SK-N-SH (cell line): ENCODE measurements around the gene UTF1. TPM values are rescaled to one million over a fixed set of nuclear protein-coding genes. Genes with fewer than 3 reads are reported as not detected.

ENCODE experiments used
- CTCF ChIA-PET: fragments of 300-600, 350-600 bp; formaldehyde crosslinking; extraction: SDS; loops from one replicate; lab custom pipeline; 2021; lab: Yijun Ruan, JAX
- POLR2A ChIA-PET: fragments of 350-600 bp; sonication (Branson Sonifier 250); formaldehyde crosslinking; extraction: SDS; loops from one replicate; lab custom pipeline; 2020; ENCODE audit warnings: antibody characterized with exemption, inconsistent platforms; lab: Yijun Ruan, JAX
- DNase-seq: peaks from one replicate; pipeline ENCODE4 v3.0.0; 2012
- H2AFZ ChIP-seq: fragments of 200-600 bp; sonication (generic); 2 replicates; pipeline ENCODE4 v1.8.1; 2016; ENCODE audit warnings: antibody characterized with exemption, mild to moderate bottlenecking, low read depth
- H3F3A ChIP-seq: fragments of 200-600 bp; sonication (generic); replicated peaks from 2 replicates; pipeline ENCODE3; 2016; ENCODE audit warnings: antibody characterized with exemption, mild to moderate bottlenecking; ENCODE audit not compliant: insufficient read depth
- H3K27ac ChIP-seq, 2 experiments: fragments of 200-500 bp in 1 of 2; fragments of 200-600 bp in 1 of 2; sonication (Bioruptor generic) in 1 of 2; sonication (generic), shearing (Covaris generic) in 1 of 2; 2 replicates each; pipeline versions ENCODE4 v1.5.1 to v1.6.1; 2014 to 2016; ENCODE audit warnings: low read depth in 2 of 2, inconsistent platforms in 1 of 2, low read length in 1 of 2, mild to moderate bottlenecking in 1 of 2, mixed read lengths in 1 of 2
- H3K27me3 ChIP-seq: fragments of 200-600 bp; sonication (generic), shearing (Covaris generic); 2 replicates; pipeline ENCODE4 v1.6.1; 2016; ENCODE audit warnings: mixed run types; ENCODE audit not compliant: insufficient read depth
- H3K36me3 ChIP-seq, 2 experiments: fragments of 200-500 bp in 1 of 2; fragments of 200-600 bp in 1 of 2; sonication (Bioruptor generic) in 1 of 2; sonication (generic) in 1 of 2; replicated peaks in 1 of 2; 2 replicates each; pipeline versions ENCODE3 to v1.5.1; 2014 to 2016; ENCODE audit warnings: low read length in 1 of 2, mild to moderate bottlenecking in 1 of 2; ENCODE audit not compliant: insufficient read depth in 2 of 2, control insufficient read depth in 1 of 2
- H3K4me1 ChIP-seq, 2 experiments: fragments of 200-500 bp in 1 of 2; fragments of 200-600 bp in 1 of 2; sonication (Bioruptor generic) in 1 of 2; sonication (generic), shearing (Covaris generic) in 1 of 2; 2 replicates each; pipeline versions ENCODE4 v1.5.1 to v1.6.1; 2014 to 2016; ENCODE audit warnings: low read depth in 1 of 2, low read length in 1 of 2, mixed run types in 1 of 2; ENCODE audit not compliant: insufficient read depth in 2 of 2, control insufficient read depth in 1 of 2
- H3K4me2 ChIP-seq: fragments of 200-600 bp; sonication (generic), shearing (Covaris generic); 2 replicates; pipeline ENCODE4 v1.6.1; 2017; ENCODE audit warnings: mixed run types
- H3K4me3 ChIP-seq, 2 experiments: fragments of 200-500 bp in 1 of 2; fragments of 200-600 bp in 1 of 2; sonication (Bioruptor generic) in 1 of 2; sonication (generic), shearing (Covaris generic) in 1 of 2; 2 replicates each; pipeline versions ENCODE4 v1.5.1 to v1.8.1; 2014 to 2016; ENCODE audit warnings: low read depth in 2 of 2, inconsistent platforms in 1 of 2, low read length in 1 of 2, mild to moderate bottlenecking in 1 of 2, mixed read lengths in 1 of 2, moderate library complexity in 1 of 2
- H3K79me2 ChIP-seq: fragments of 200-600 bp; sonication (generic); 2 replicates; pipeline ENCODE4 v1.8.1; 2017; ENCODE audit warnings: mild to moderate bottlenecking; ENCODE audit not compliant: insufficient read depth
- H3K9ac ChIP-seq: fragments of 200-600 bp; sonication (generic); 2 replicates; pipeline ENCODE4 v1.6.1; 2017; ENCODE audit warnings: mixed run types
- H3K9me2 ChIP-seq: fragments of 200-600 bp; sonication (generic); 2 replicates; pipeline ENCODE4 v1.6.1; 2017; ENCODE audit warnings: mixed run types
- H3K9me3 ChIP-seq: fragments of 200-600 bp; sonication (generic); 2 replicates; pipeline ENCODE4 v1.6.1; 2017; ENCODE audit warnings: mixed run types, mild to moderate bottlenecking, moderate library complexity
- H4K20me1 ChIP-seq: fragments of 200-600 bp; sonication (generic); 2 replicates; pipeline ENCODE4 v1.6.1; 2017; ENCODE audit warnings: mild to moderate bottlenecking, mixed run types; ENCODE audit not compliant: insufficient read depth
- CHD2 ChIP-seq: fragments of 150-350 bp; IDR thresholded peaks from 2 replicates; pipeline ENCODE4 v1.6.1; 2018; ENCODE audit warnings: low read length; ENCODE audit not compliant: partially characterized antibody
- CTCF ChIP-seq: fragments of 200-600 bp; sonication (generic); IDR thresholded peaks from 2 replicates; pipeline ENCODE4 v1.6.1; 2017; ENCODE audit warnings: antibody characterized with exemption, mild to moderate bottlenecking, moderate library complexity
- ELF1 ChIP-seq: IDR thresholded peaks from 2 replicates; pipeline ENCODE4 v1.4.0; 2012
- FOSL2 ChIP-seq: IDR thresholded peaks from 2 replicates; pipeline ENCODE4 v1.4.0; 2012; ENCODE audit warnings: low read depth, mild to moderate bottlenecking, moderate library complexity, borderline replicate concordance
- GABPA ChIP-seq: IDR thresholded peaks from 2 replicates; pipeline ENCODE4 v1.4.0; 2012; ENCODE audit warnings: low read depth, mild to moderate bottlenecking
- GATA2 ChIP-seq: sonication (generic); formaldehyde crosslinking; IDR thresholded peaks from 2 replicates; pipeline ENCODE4 v1.5.0; 2020; ENCODE audit warnings: mild to moderate bottlenecking, missing genetic modification reagents
- JUND ChIP-seq: IDR thresholded peaks from 2 replicates; pipeline ENCODE4 v1.4.0; 2012
- MAX ChIP-seq: IDR thresholded peaks from 2 replicates; pipeline ENCODE4 v1.4.0; 2012; ENCODE audit warnings: low read depth
- MEF2A ChIP-seq: IDR thresholded peaks from 2 replicates; pipeline ENCODE4 v1.4.0; 2012; ENCODE audit warnings: low read depth, borderline replicate concordance
- MXI1 ChIP-seq: IDR thresholded peaks from 2 replicates; pipeline ENCODE4 v1.6.1; 2012; ENCODE audit warnings: mild to moderate bottlenecking, low read depth, low read length, improper control_type of control experiment
- NFIC ChIP-seq: IDR thresholded peaks from 2 replicates; pipeline ENCODE4 v1.4.0; 2012; ENCODE audit warnings: borderline replicate concordance
- NRF1 ChIP-seq: IDR thresholded peaks from 2 replicates; pipeline ENCODE4 v1.6.1; 2012; ENCODE audit warnings: low read depth, mild to moderate bottlenecking, low read length
- PBX3 ChIP-seq: IDR thresholded peaks from 2 replicates; pipeline ENCODE4; 2012
- POLR2AphosphoS5 ChIP-seq: IDR thresholded peaks from 2 replicates; pipeline ENCODE4 v1.6.1; 2012; ENCODE audit warnings: low read depth, low read length
- RFX5 ChIP-seq: IDR thresholded peaks from 2 replicates; pipeline ENCODE4 v1.6.1; 2012; ENCODE audit warnings: mild to moderate bottlenecking, improper control_type of control experiment, low read length
- RXRA ChIP-seq: IDR thresholded peaks from 2 replicates; pipeline ENCODE4 v1.4.0; 2012; ENCODE audit warnings: low read depth, mild to moderate bottlenecking, borderline replicate concordance
- SMC3 ChIP-seq: IDR thresholded peaks from 2 replicates; pipeline ENCODE4 v1.6.1; 2012; ENCODE audit warnings: low read depth, low read length, improper control_type of control experiment
- TCF12 ChIP-seq: IDR thresholded peaks from 2 replicates; pipeline ENCODE4 v1.4.0; 2012
- USF2 ChIP-seq: fragments of 150-350 bp; IDR thresholded peaks from 2 replicates; pipeline ENCODE4 v1.6.1; 2017; ENCODE audit warnings: antibody characterized with exemption, low read length, low read depth, borderline replicate concordance
- YY1 ChIP-seq: IDR thresholded peaks from 2 replicates; pipeline ENCODE4 v1.4.0; 2012; ENCODE audit warnings: low read depth, mild to moderate bottlenecking
- ZBTB33 ChIP-seq: IDR thresholded peaks from 2 replicates; pipeline ENCODE4 v1.4.0; 2012; ENCODE audit warnings: low read depth, borderline replicate concordance
- WGBS: methylation state at CpG from one replicate; pipeline ENCODE4 v1.1.6; 2017; ENCODE audit warnings: low lambda C conversion rate; 5-methylcytosine and 5-hydroxymethylcytosine counted together
- polyA plus RNA-seq, 3 experiments: library from polyadenylated mRNA; depleted of rRNA; stranded (reverse); fragments of >200 nt; gene quantifications; 2 replicates each; pipeline ENCODE4 v1.2.3, GENCODE V29; 2012

UTF1 gene
- polyA plus RNA-seq, 1 of the 3 experiments (the other 2 are of a cell fraction) = not detected

- TF ChIP-seq ZBTB33 (no peak), CTCF (no peak), NRF1 (no peak), MAX (no peak), ELF1 (no peak), POLR2AphosphoS5 (no peak), JUND (no peak), MEF2A (no peak), GABPA (no peak), NFIC (no peak), YY1 (no peak), RFX5 (no peak), FOSL2 (no peak), TCF12 (no peak), GATA2 (CRISPR knock-in tag) (no peak), SMC3 (no peak), CHD2 (no peak)
- DNase-seq = no peak
- CTCF ChIA-PET = no interaction called here
- POLR2A ChIA-PET = no interaction called here
- Histone ChIP-seq H4K20me1 (no peaks in the 10 kb centered on the region), H3K9me2 (no peaks in the 10 kb centered on the region), H3K9ac (no peak overlapping the region), H3F3A (no peaks in the 10 kb centered on the region), H3K79me2 (no peaks in the 10 kb centered on the region), H2AFZ (no peak overlapping the region), H3K27ac (no peak overlapping the region), H3K4me3 (no peak overlapping the region), H3K4me1 (peaks cover 0 to 2% of the 10 kb centered on the region in 2 experiments; a peak in 1 of 4 replicates), H3K36me3 (no peaks in the 10 kb centered on the region), H3K27me3 (no peaks in the 10 kb centered on the region; the same call in 1 of the 2 replicates), H3K4me2 (no peak overlapping the region), H3K9me3 (no peaks in the 10 kb centered on the region)
- WGBS = 43% methylated on average over 11 of the region's 11 CpGs
Measured at GRCh38 chr10:133185421-133185820, 44.6 kb upstream of the UTF1 start.

- POLR2A ChIA-PET = no interaction called here
- DNase-seq = peak; percentile 77
- CTCF ChIA-PET = interaction anchor here (1.5 kb wide), 1 partner anchor 42 kb away, joined by 5 read pairs; no protein-coding TSS in a partner anchor
- Histone ChIP-seq H4K20me1 (no peaks in the 10 kb centered on the region), H3K4me1 (no peaks in the 10 kb centered on the region; a peak in 1 of 4 replicates), H3K4me2 (no peak overlapping the region), H3K9me2 (no peaks in the 10 kb centered on the region), H3K27me3 (no peaks in the 10 kb centered on the region), H3K79me2 (no peaks in the 10 kb centered on the region), H3K36me3 (no peaks in the 10 kb centered on the region), H3K4me3 (no peak overlapping the region), H3K9me3 (no peaks in the 10 kb centered on the region), H3K27ac (no peak overlapping the region), H3F3A (no peaks in the 10 kb centered on the region), H3K9ac (no peak overlapping the region), H2AFZ (no peak overlapping the region)
- TF ChIP-seq USF2 (no peak), PBX3 (no peak), MEF2A (no peak), YY1 (no peak), RXRA (no peak), MXI1 (no peak)
- 46% methylated on average over 21 of the region's 27 CpGs for WGBS
Measured at GRCh38 chr10:133185916-133186315, 44.1 kb upstream of the UTF1 start.
